Esophagus squamous epithelium (tissue), 5 donors: ENCODE results near the gene HIVEP1. TPM values are rescaled to one million over a fixed set of nuclear protein-coding genes. Genes with fewer than 3 reads are reported as not detected.
"Not testable (repeated sequence)": the region's sequence is repeated elsewhere in the genome, so short reads cannot be mapped to it uniquely, and the experiment has no call there.

Source experiments
- DNase-seq: peaks from one replicate; lab custom pipeline; 2025; lab: John Stamatoyannopoulos, UW
- H3K27ac ChIP-seq, 4 donors: fragments of 200-600 bp; sonication (generic); one replicate each; pipeline ENCODE4 v1.5.1; 2016 to 2019; ENCODE audit warnings: mild to moderate bottlenecking in 1 of 4
- H3K27me3 ChIP-seq, 4 donors: fragments of 200-600 bp; sonication (generic); 1 replicate in 3 of 4; 2 replicates in 1 of 4; pipeline versions ENCODE4 v1.5.1 to v1.6.0; 2017 to 2021; ENCODE audit warnings: antibody characterized with exemption in 1 of 4
- H3K36me3 ChIP-seq, 3 donors: fragments of 200-600 bp; sonication (generic); one replicate each; pipeline ENCODE4 v1.5.1; 2016 to 2019
- H3K4me1 ChIP-seq, 3 donors: fragments of 200-600 bp; sonication (generic); one replicate each; pipeline ENCODE4 v1.5.1; 2017 to 2019
- H3K4me3 ChIP-seq, 4 donors: fragments of 200-600 bp; sonication (generic); 1 replicate in 3 of 4; 2 replicates in 1 of 4; pipeline ENCODE4 v1.5.1; 2016 to 2019; ENCODE audit warnings: mild to moderate bottlenecking in 2 of 4, moderate library complexity in 1 of 4
- H3K9me3 ChIP-seq, 3 donors: fragments of 200-600 bp; sonication (generic); one replicate each; pipeline ENCODE4 v1.5.1; 2016 to 2019
- POLR2A ChIP-seq, 4 donors: fragments of 450-650 bp; IDR thresholded peaks; one replicate each; pipeline ENCODE4 v1.6.1; 2017; ENCODE audit warnings: antibody characterized with exemption in 4 of 4, mild to moderate bottlenecking in 4 of 4, moderate library complexity in 3 of 4
- WGBS, 2 donors: methylation state at CpG; one replicate each; pipeline ENCODE4 v1.1.5; 2018; 5-methylcytosine and 5-hydroxymethylcytosine counted together
- intact Hi-C: fragments of 100-400 bp; cut with DNase I; formaldehyde crosslinking; loops from one replicate; pipeline ENCODE4 v1.15.0; 2022
- total RNA-seq, 4 donors: library from RNA; depleted of rRNA; stranded (reverse); fragments of >200 nt; gene quantifications; one replicate each; pipeline ENCODE4 v1.1.0, GENCODE V29; 2016
- TF ChIP-seq, protein P1 (sequence below), 6 experiments: fragments of 450-650 bp in 4 of 6; fragments of 200-600 bp in 2 of 6; sonication (generic) in 2 of 6; IDR thresholded peaks; one replicate each; pipeline ENCODE4 v1.5.1; 2016 to 2019; ENCODE audit warnings: antibody characterized with exemption in 6 of 6, mild to moderate bottlenecking in 4 of 6, moderate library complexity in 4 of 6
- donor health status: DM: yes; HTN: yes; CAD: no.

Gene HIVEP1
- total RNA-seq, 4 donors from 2014 or later, result 11.0 to 22.3 (median 20.7) TPM

DNA sequence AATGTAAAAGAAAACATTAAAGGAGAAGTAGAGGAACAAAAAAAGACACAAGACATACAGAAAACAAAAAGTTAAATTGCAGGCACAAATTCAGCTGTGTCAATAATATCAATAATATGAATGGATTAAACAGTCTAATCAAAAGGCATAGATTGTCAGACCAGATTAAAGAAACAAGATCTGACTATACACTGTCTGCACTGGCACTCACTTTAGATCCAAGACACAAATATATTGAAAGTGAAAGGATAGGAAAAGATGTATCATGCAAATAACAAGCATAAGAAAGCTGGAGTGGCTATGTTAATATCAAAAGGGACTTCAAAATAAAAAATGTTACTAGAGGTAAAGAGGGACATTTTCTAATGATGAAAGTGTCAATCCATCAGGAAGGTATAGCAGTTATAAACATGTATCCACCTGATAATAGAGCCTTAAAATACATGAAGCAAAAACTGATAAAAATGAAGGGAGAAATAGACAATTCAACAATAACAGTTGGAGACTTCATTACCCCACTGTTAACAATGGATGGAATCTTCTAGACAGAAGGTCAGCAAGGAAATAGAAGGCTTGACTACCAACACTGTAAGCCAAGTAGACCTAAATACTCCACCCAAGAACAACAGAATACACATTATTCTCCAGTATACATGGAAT is 89.7 kb downstream of the HIVEP1 start:
- H3K4me1 ChIP-seq, result no peaks in the 10 kb centered on the region
- TF ChIP-seq, protein P1, sequence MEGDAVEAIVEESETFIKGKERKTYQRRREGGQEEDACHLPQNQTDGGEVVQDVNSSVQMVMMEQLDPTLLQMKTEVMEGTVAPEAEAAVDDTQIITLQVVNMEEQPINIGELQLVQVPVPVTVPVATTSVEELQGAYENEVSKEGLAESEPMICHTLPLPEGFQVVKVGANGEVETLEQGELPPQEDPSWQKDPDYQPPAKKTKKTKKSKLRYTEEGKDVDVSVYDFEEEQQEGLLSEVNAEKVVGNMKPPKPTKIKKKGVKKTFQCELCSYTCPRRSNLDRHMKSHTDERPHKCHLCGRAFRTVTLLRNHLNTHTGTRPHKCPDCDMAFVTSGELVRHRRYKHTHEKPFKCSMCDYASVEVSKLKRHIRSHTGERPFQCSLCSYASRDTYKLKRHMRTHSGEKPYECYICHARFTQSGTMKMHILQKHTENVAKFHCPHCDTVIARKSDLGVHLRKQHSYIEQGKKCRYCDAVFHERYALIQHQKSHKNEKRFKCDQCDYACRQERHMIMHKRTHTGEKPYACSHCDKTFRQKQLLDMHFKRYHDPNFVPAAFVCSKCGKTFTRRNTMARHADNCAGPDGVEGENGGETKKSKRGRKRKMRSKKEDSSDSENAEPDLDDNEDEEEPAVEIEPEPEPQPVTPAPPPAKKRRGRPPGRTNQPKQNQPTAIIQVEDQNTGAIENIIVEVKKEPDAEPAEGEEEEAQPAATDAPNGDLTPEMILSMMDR (IDR thresholded peaks at IDR 0.05), result no peak
- no peak for TF ChIP-seq POLR2A (IDR thresholded peaks at IDR 0.05)

DNA sequence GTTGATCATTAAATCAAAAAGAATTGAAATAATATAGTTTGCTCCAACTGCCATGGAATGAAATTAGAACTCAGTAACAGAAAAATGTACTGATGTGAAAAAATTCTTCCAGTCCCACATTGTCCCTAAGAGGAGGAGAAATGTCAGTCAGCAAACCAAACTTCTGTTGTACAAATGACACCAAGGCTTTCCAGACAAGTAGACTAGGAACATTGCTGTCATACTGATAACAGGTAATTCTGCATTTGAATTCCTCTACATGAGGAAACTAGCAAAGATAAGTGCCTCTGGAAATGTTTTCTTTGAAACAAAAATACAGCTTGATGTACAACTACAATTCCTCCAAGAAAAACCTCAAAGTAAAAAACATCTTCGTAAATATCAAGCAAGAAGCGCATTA is 90.2 kb downstream of the HIVEP1 start:
- no peaks in the 10 kb centered on the region for H3K27me3 ChIP-seq
- H3K27ac ChIP-seq, result no peak overlapping the region
- peaks cover 0 to 2% (median 0%) of the 10 kb centered on the region in 3 donors for H3K36me3 ChIP-seq
- DNase-seq, result no peak
- H3K4me3 ChIP-seq, result no peak overlapping the region
- 89 to 94% methylated on average over 2 of the region's 2 CpGs for WGBS, 2 donors
- no peaks in the 10 kb centered on the region for H3K9me3 ChIP-seq
- no peaks in the 10 kb centered on the region for H3K4me1 ChIP-seq
- no peak for TF ChIP-seq POLR2A (IDR thresholded peaks at IDR 0.05)
- TF ChIP-seq, protein P1 (IDR thresholded peaks at IDR 0.05), result no peak
- intact Hi-C loops, result no loop called here

More for the DNA sequence above, 89.7 kb downstream of the HIVEP1 start:
- Histone ChIP-seq H3K36me3 (no peaks in the 10 kb centered on the region), H3K27me3 (no peaks in the 10 kb centered on the region), H3K27ac (no peak overlapping the region), H3K9me3 (no peaks in the 10 kb centered on the region), H3K4me3 (no peak overlapping the region)
- no peak for DNase-seq
- intact Hi-C loops, result no loop called here

GRCh38 chr6:12103158-12103557 is 91.0 kb downstream of the HIVEP1 start:
- intact Hi-C loops, result no loop called here
- WGBS, 2 donors, result 94 to 95% methylated on average over 3 of the region's 3 CpGs
- no peak overlapping the region for H3K27ac ChIP-seq

GRCh38 chr6:12105271-12105670 is 93.2 kb downstream of the HIVEP1 start:
- no peaks in the 10 kb centered on the region for H3K27me3 ChIP-seq
- TF ChIP-seq, protein P1 (IDR thresholded peaks at IDR 0.05), result no peak
- TF ChIP-seq POLR2A (IDR thresholded peaks at IDR 0.05), result no peak
- intact Hi-C loops, result no loop called here
- no peaks in the 10 kb centered on the region for H3K4me1 ChIP-seq
- no peaks in the 10 kb centered on the region for H3K9me3 ChIP-seq
- peaks cover 0 to 31% (median 0%) of the 10 kb centered on the region in 3 donors for H3K36me3 ChIP-seq
- 91 to 100% methylated on average over 2 of the region's 2 CpGs for WGBS, 2 donors
- H3K27ac ChIP-seq, result no peak overlapping the region
- H3K4me3 ChIP-seq, result no peak overlapping the region
- no peak for DNase-seq

More at GRCh38 chr6:12103158-12103557, 91.0 kb downstream of the HIVEP1 start:
- Histone ChIP-seq H3K9me3 (no peaks in the 10 kb centered on the region), H3K36me3 (peaks cover 0 to 10% (median 0%) of the 10 kb centered on the region in 3 donors), H3K4me3 (no peak overlapping the region), H3K4me1 (no peaks in the 10 kb centered on the region), H3K27me3 (no peaks in the 10 kb centered on the region)
- TF ChIP-seq, protein P1 (IDR thresholded peaks at IDR 0.05), result no peak
- TF ChIP-seq POLR2A (IDR thresholded peaks at IDR 0.05), result no peak
- DNase-seq, result no peak

GRCh38 chr6:12108376-12108775 is 96.3 kb downstream of the HIVEP1 start:
- H3K36me3 ChIP-seq, result peaks cover 0 to 47% (median 0%) of the 10 kb centered on the region in 3 donors
- H3K27me3 ChIP-seq, H3K27ac ChIP-seq, H3K4me3 ChIP-seq, DNase-seq, intact Hi-C loops, H3K4me1 ChIP-seq, H3K9me3 ChIP-seq: not testable (repeated sequence)
- 84% methylated on average over 5 of the region's 33 CpGs; no CpG with 5 or more reads in 1 of the 2 donors for WGBS, 2 donors
